ENCODE data around the gene SLC35E2B. TPM values are rescaled to one million over a fixed set of nuclear protein-coding genes. Genes with fewer than 3 reads are reported as not detected.

SLC35E2B gene
- total and polyA plus RNA-seq, 2 of the 13 experiments (the other 11 are each of a cell fraction or from before 2014, with no cell fraction given) = 14.1 to 19.7 TPM

- no peak for TF ChIP-seq ZNF609 (CRISPR knock-in tag; IDR thresholded peaks at IDR 0.05; ENCODE audit: borderline replicate concordance)
- TF ChIP-seq RCOR2 (CRISPR knock-in tag; IDR thresholded peaks at IDR 0.05) = no peak
- peak; percentile 48; the same call in 1 of the 2 replicates for TF ChIP-seq HNF1A (IDR thresholded peaks at IDR 0.05; ENCODE audit: low read depth)
- no peak for TF ChIP-seq HNF1A (CRISPR knock-in tag; IDR thresholded peaks at IDR 0.05; ENCODE audit: borderline replicate concordance)
- TF ChIP-seq IKZF4 (CRISPR knock-in tag; IDR thresholded peaks at IDR 0.05; ENCODE audit: borderline replicate concordance, low read depth, not compliant biosample characterization) = no peak
- TF ChIP-seq ZBTB10 (CRISPR knock-in tag; IDR thresholded peaks at IDR 0.05; ENCODE audit: borderline replicate concordance) = no peak
- TF ChIP-seq ZNF577 (CRISPR knock-in tag; IDR thresholded peaks at IDR 0.05; ENCODE audit: borderline replicate concordance, low read depth) = no peak
- TF ChIP-seq STAT5B (CRISPR knock-in tag; IDR thresholded peaks at IDR 0.05) = no peak
- peak; percentile 0; the same call in 1 of the 2 replicates for TF ChIP-seq HOXA3 (CRISPR knock-in tag; IDR thresholded peaks at IDR 0.05)
- no peak for TF ChIP-seq ZNF580 (CRISPR knock-in tag; IDR thresholded peaks at IDR 0.05; ENCODE audit: borderline replicate concordance, low read depth)
Measured at GRCh38 chr1:1614204-1614953, 78.2 kb downstream of the SLC35E2B start (continued).

Measured in HepG2 (cell line).